ENCODE measurements around the gene CNTROB. TPM values are rescaled to one million over a fixed set of nuclear protein-coding genes. Genes with fewer than 3 reads are reported as not detected.
A peak's percentile ranks its signal among the peaks of the same experiment; 100 is the strongest.

The CNTROB gene
- polyA plus RNA-seq, 4 donors = 42.0 to 67.5 (median 57.0) TPM

GRCh38 chr17:7903154-7904103 lies 28.6 kb upstream of the CNTROB start:
- DNase-seq (ENCODE audit: low read depth in 4 of 4, low spot score in 2 of 4) = no peak

- DNase-seq (ENCODE audit: low read depth in 4 of 4, low spot score in 2 of 4) = no peak
Observed at GRCh38 chr17:7909089-7909488, 22.9 kb upstream of the CNTROB start.

GRCh38 chr17:7910281-7910680 lies 21.7 kb upstream of the CNTROB start:
- DNase-seq (ENCODE audit: low read depth in 4 of 4, low spot score in 2 of 4) = no peak

- no peak for DNase-seq (ENCODE audit: low read depth in 4 of 4, low spot score in 2 of 4)
Observed at GRCh38 chr17:7910711-7911110, 21.3 kb upstream of the CNTROB start.

- DNase-seq (ENCODE audit: low read depth in 4 of 4, low spot score in 2 of 4) = no peak
Observed at GRCh38 chr17:7911116-7911515, 20.9 kb upstream of the CNTROB start.

- DNase-seq (ENCODE audit: low read depth in 4 of 4, low spot score in 2 of 4) = peak in 1 of 4 donors; percentile 56
Observed at GRCh38 chr17:7912927-7913524, 19.0 kb upstream of the CNTROB start.

GRCh38 chr17:7915179-7915610 lies 16.8 kb upstream of the CNTROB start:
- peak in 1 of 4 donors; percentile 29 for DNase-seq (ENCODE audit: low read depth in 4 of 4, low spot score in 2 of 4)

GRCh38 chr17:7915611-7916384 lies 16.2 kb upstream of the CNTROB start, which contains the start of gene RNF227:
Gene RNF227, minus strand, starts transcription at chr17:7916289. Its CDS starts 94 bp downstream, at chr17:7916195.
- peak; percentile 90 to 97 (median 92) for DNase-seq (ENCODE audit: low read depth in 4 of 4, low spot score in 2 of 4)

- no peak for DNase-seq (ENCODE audit: low read depth in 4 of 4, low spot score in 2 of 4)
Observed at GRCh38 chr17:7916385-7916682, 15.7 kb upstream of the CNTROB start.

GRCh38 chr17:7916808-7917207 lies 15.2 kb upstream of the CNTROB start:
- no peak for DNase-seq (ENCODE audit: low read depth in 4 of 4, low spot score in 2 of 4)

- DNase-seq (ENCODE audit: low read depth in 4 of 4, low spot score in 2 of 4) = peak in 1 of 4 donors; percentile 34
Observed at GRCh38 chr17:7922269-7922844, 9.6 kb upstream of the CNTROB start.

GRCh38 chr17:7922845-7923628 lies 9.0 kb upstream of the CNTROB start:
- peak; percentile 48 to 90 (median 78) for DNase-seq (ENCODE audit: low read depth in 4 of 4, low spot score in 2 of 4)

- DNase-seq (ENCODE audit: low read depth in 4 of 4, low spot score in 2 of 4) = no peak
Observed at GRCh38 chr17:7927596-7927995, 4.4 kb upstream of the CNTROB start.

- DNase-seq (ENCODE audit: low read depth in 4 of 4, low spot score in 2 of 4) = peak in 3 of 4 donors; percentile 43 to 65 (median 52)
Observed at GRCh38 chr17:7929158-7930023, 2.6 kb upstream of the CNTROB start, which contains the start of gene KCNAB3. Gene KCNAB3, minus strand, starts transcription at chr17:7929856. Its CDS starts 421 bp downstream, at chr17:7929435.

GRCh38 chr17:7930841-7931631 lies 970 bp upstream of the CNTROB start:
- DNase-seq (ENCODE audit: low read depth in 4 of 4, low spot score in 2 of 4) = no peak

GRCh38 chr17:7932483-7932891 lies 481 bp downstream of the CNTROB start:
- DNase-seq (ENCODE audit: low read depth in 4 of 4, low spot score in 2 of 4) = peak in 1 of 4 donors; percentile 33

GRCh38 chr17:7932949-7933348 lies 943 bp downstream of the CNTROB start:
- DNase-seq (ENCODE audit: low read depth in 4 of 4, low spot score in 2 of 4) = no peak

- no peak for DNase-seq (ENCODE audit: low read depth in 4 of 4, low spot score in 2 of 4)
Observed at GRCh38 chr17:7935859-7936258, 3.9 kb downstream of the CNTROB start.

Measured in left renal cortex interstitium (tissue), 4 donors.